B cell (primary cell): ENCODE data around the gene SLC43A3. TPM values are rescaled to one million over a fixed set of nuclear protein-coding genes. Genes with fewer than 3 reads are reported as not detected.

Source experiments
- ATAC-seq: fragments of 200-7000 bp; cut with Tn5 transposase; one replicate; pipeline ENCODE4 v1.10.0; 2021; ENCODE audit warnings: low read depth, mild to moderate bottlenecking, moderate number of reproducible peaks, moderate library complexity
- CTCF ChIA-PET: fragments of 350-600 bp; sonication (Branson Sonifier 250); formaldehyde crosslinking; loops from one replicate; lab custom pipeline; 2021; ENCODE audit warnings: antibody characterized with exemption, inconsistent platforms; lab: Charles Lee
- POLR2A ChIA-PET: fragments of 350-600 bp; sonication (Branson Sonifier 250); formaldehyde crosslinking; loops from one replicate; lab custom pipeline; 2021; ENCODE audit warnings: antibody characterized with exemption; lab: Charles Lee
- DNase-seq: peaks from one replicate; pipeline ENCODE4 v3.0.0; 2013
- H2AFZ ChIP-seq: 2 replicates; pipeline ENCODE4 v1.6.1; 2012; ENCODE audit warnings: mild to moderate bottlenecking, low read depth, low read length; ENCODE audit not compliant: insufficient read depth, poor library complexity, severe bottlenecking
- H3K27ac ChIP-seq, 2 donors: 1 replicate in 1 of 2; 2 replicates in 1 of 2; pipeline ENCODE4 v1.5.1; 2012 to 2013; ENCODE audit warnings: low read length in 2 of 2, mild to moderate bottlenecking in 2 of 2, moderate library complexity in 1 of 2
- H3K27me3 ChIP-seq, 4 experiments: fragments of 200-600 bp in 1 of 4; sonication (generic) in 1 of 4; replicated peaks in 1 of 4; 1 replicate in 2 of 4; 2 replicates in 2 of 4; pipeline versions ENCODE4 v1.6.1 to v1.7.0; 2013 to 2016; ENCODE audit warnings: low read length in 3 of 4, mild to moderate bottlenecking in 2 of 4, mixed read lengths in 1 of 4, moderate library complexity in 1 of 4; ENCODE audit not compliant: insufficient read depth in 4 of 4, control insufficient read depth in 3 of 4; ENCODE audit errors: control extremely low read depth in 1 of 4
- H3K36me3 ChIP-seq, 2 experiments: replicated peaks in 1 of 2; 1 replicate in 1 of 2; 2 replicates in 1 of 2; pipeline versions ENCODE4 v1.6.1 to v1.7.1; 2013; ENCODE audit warnings: low read length in 1 of 2; ENCODE audit not compliant: insufficient read depth in 2 of 2, control insufficient read depth in 1 of 2; ENCODE audit errors: control extremely low read depth in 1 of 2, extremely low read depth in 1 of 2
- H3K4me1 ChIP-seq, 2 donors: fragments of 200-600 bp in 1 of 2; sonication (generic) in 1 of 2; 1 replicate in 1 of 2; 2 replicates in 1 of 2; pipeline versions ENCODE4 v1.5.1 to v1.6.1; 2013 to 2017; ENCODE audit warnings: low read length in 2 of 2; ENCODE audit not compliant: control insufficient read depth in 2 of 2, insufficient read depth in 2 of 2
- H3K4me2 ChIP-seq: replicated peaks from 2 replicates; pipeline ENCODE3; 2012; ENCODE audit warnings: mild to moderate bottlenecking, low read depth, low read length; ENCODE audit not compliant: poor library complexity, severe bottlenecking
- H3K4me3 ChIP-seq, 5 experiments: fragments of 200-600 bp in 1 of 5; sonication (generic) in 1 of 5; 1 replicate in 3 of 5; 2 replicates in 2 of 5; pipeline versions ENCODE4 v1.5.1 to v1.7.0; 2011 to 2016; ENCODE audit warnings: low read length in 4 of 5, mild to moderate bottlenecking in 4 of 5, low read depth in 2 of 5, control low read depth in 1 of 5, moderate library complexity in 1 of 5; ENCODE audit not compliant: insufficient read depth in 1 of 5; ENCODE audit errors: control extremely low read depth in 1 of 5, extremely low read depth in 1 of 5
- H3K79me2 ChIP-seq: fragments of 200-600 bp; sonication (generic); one replicate; pipeline ENCODE4 v1.6.0; 2016; ENCODE audit warnings: low read length; ENCODE audit not compliant: control insufficient read depth, insufficient read depth
- H3K9ac ChIP-seq: fragments of 200-600 bp; sonication (generic); 2 replicates; pipeline ENCODE4 v1.6.1; 2017; ENCODE audit warnings: mild to moderate bottlenecking, low read length, moderate library complexity
- H3K9me3 ChIP-seq, 3 donors: one replicate each; pipeline versions ENCODE4 v1.6.1 to v1.7.1; 2013; ENCODE audit warnings: low read length in 2 of 3; ENCODE audit not compliant: control insufficient read depth in 2 of 3, insufficient read depth in 1 of 3; ENCODE audit errors: control extremely low read depth in 1 of 3
- H4K20me1 ChIP-seq: 2 replicates; pipeline ENCODE4 v1.6.0; 2012; ENCODE audit warnings: mild to moderate bottlenecking, low read length; ENCODE audit not compliant: insufficient read depth, control insufficient read depth, poor library complexity, severe bottlenecking
- H3K27ac Mint-ChIP-seq: one replicate; pipeline ENCODE4 v1.8.0; 2021; ENCODE audit warnings: mixed read lengths
- H3K27me3 Mint-ChIP-seq: one replicate; pipeline ENCODE4 v1.8.0; 2021; ENCODE audit warnings: mixed read lengths
- H3K4me1 Mint-ChIP-seq: one replicate; pipeline ENCODE4 v1.8.0; 2021; ENCODE audit warnings: mixed read lengths
- H3K4me3 Mint-ChIP-seq: one replicate; pipeline ENCODE4 v1.8.0; 2021; ENCODE audit warnings: mixed read lengths
- H3K9me3 Mint-ChIP-seq: one replicate; pipeline ENCODE4 v1.8.0; 2022; ENCODE audit warnings: mixed read lengths; ENCODE audit not compliant: insufficient read depth
- CTCF ChIP-seq: fragments of 200-600 bp; IDR thresholded peaks from one replicate; pipeline ENCODE4 v1.8.0; 2022; ENCODE audit warnings: antibody characterized with exemption, mild to moderate bottlenecking
- EZH2 ChIP-seq: IDR thresholded peaks from 2 replicates; pipeline ENCODE4 v1.6.1; 2012; ENCODE audit warnings: borderline replicate concordance, low read depth, mild to moderate bottlenecking, moderate library complexity, low read length; ENCODE audit not compliant: insufficient read depth, poor library complexity, severe bottlenecking
- WGBS: methylation state at CpG from one replicate; pipeline ENCODE4 v1.1.5; 2013; ENCODE audit warnings: missing lambda C conversion rate; ENCODE audit not compliant: insufficient coverage; 5-methylcytosine and 5-hydroxymethylcytosine counted together
- intact Hi-C: fragments of 100-400 bp; cut with micrococcal nuclease; formaldehyde crosslinking; loops from one replicate; pipeline ENCODE4 v1.10.0; 2022
- polyA plus RNA-seq: library from polyadenylated mRNA; depleted of rRNA; stranded (reverse); fragments of >200 nt; gene quantifications from 2 replicates; pipeline ENCODE4 v1.2.3, GENCODE V29; 2012
- total RNA-seq, 2 donors: library from RNA; stranded (reverse); fragments of 120-200 nt in 1 of 2; gene quantifications; 1 replicate in 1 of 2; 2 replicates in 1 of 2; pipeline versions ENCODE4 v1.2.3 to v1.2.4, GENCODE V29; 2013 to 2022

SLC43A3 gene
- total and polyA plus RNA-seq, 2 donors (not counting 1 experiment from before 2014, with no cell fraction given): 7.6 to 20.9 TPM

GRCh38 chr11:57410287-57410686 is 16.6 kb downstream of the SLC43A3 start:
- H2AFZ ChIP-seq: no peak overlapping the region
- DNase-seq (no peak), ATAC-seq (no peak)
- H3K36me3 ChIP-seq: peaks cover 2 to 15% of the 10 kb centered on the region in 2 experiments
- no peak overlapping the region for H3K27ac Mint-ChIP-seq
- H3K27me3 ChIP-seq: no peaks in the 10 kb centered on the region
- ChIA-PET CTCF (no interaction called here), POLR2A (no interaction called here)
- H3K4me1 Mint-ChIP-seq: peaks cover 8% of the 10 kb centered on the region
- no peaks in the 10 kb centered on the region for H3K4me1 ChIP-seq
- TF ChIP-seq CTCF (no peak), EZH2 (no peak)
- H3K4me2 ChIP-seq: no peak overlapping the region
- no peaks in the 10 kb centered on the region for H3K79me2 ChIP-seq
- H3K27ac ChIP-seq: no peak overlapping the region
- no peaks in the 10 kb centered on the region for H4K20me1 ChIP-seq
- no peaks in the 10 kb centered on the region for H3K27me3 Mint-ChIP-seq
- no peaks in the 10 kb centered on the region for H3K9me3 Mint-ChIP-seq
- intact Hi-C loops: no loop called here
- no peak overlapping the region for H3K4me3 Mint-ChIP-seq
- H3K9me3 ChIP-seq: no peaks in the 10 kb centered on the region
- no peak overlapping the region for H3K9ac ChIP-seq
- no peak overlapping the region for H3K4me3 ChIP-seq

- ChIA-PET POLR2A (no interaction called here), CTCF (no interaction called here)
- 95% methylated on average over 16 of the region's 18 CpGs for WGBS
- Histone ChIP-seq H3K27ac (no peak overlapping the region), H3K27me3 (no peaks in the 10 kb centered on the region), H3K4me3 (no peak overlapping the region), H4K20me1 (no peaks in the 10 kb centered on the region), H3K9me3 (no peaks in the 10 kb centered on the region), H3K4me1 (no peaks in the 10 kb centered on the region), H3K9ac (no peak overlapping the region), H3K79me2 (no peaks in the 10 kb centered on the region), H2AFZ (no peak overlapping the region), H3K36me3 (peaks cover 2 to 15% of the 10 kb centered on the region in 2 experiments), H3K4me2 (no peak overlapping the region)
- Mint-ChIP-seq H3K4me3 (no peak overlapping the region), H3K4me1 (peaks cover 8% of the 10 kb centered on the region), H3K27ac (no peak overlapping the region), H3K9me3 (no peaks in the 10 kb centered on the region), H3K27me3 (no peaks in the 10 kb centered on the region)
- DNase-seq (no peak), ATAC-seq (no peak)
- TF ChIP-seq CTCF (no peak), EZH2 (no peak)
- intact Hi-C loops: no loop called here
Measured at GRCh38 chr11:57409321-57410100, 17.4 kb downstream of the SLC43A3 start.
